ENCODE data around the gene ZBTB7C.

The ZBTB7C gene

DNA sequence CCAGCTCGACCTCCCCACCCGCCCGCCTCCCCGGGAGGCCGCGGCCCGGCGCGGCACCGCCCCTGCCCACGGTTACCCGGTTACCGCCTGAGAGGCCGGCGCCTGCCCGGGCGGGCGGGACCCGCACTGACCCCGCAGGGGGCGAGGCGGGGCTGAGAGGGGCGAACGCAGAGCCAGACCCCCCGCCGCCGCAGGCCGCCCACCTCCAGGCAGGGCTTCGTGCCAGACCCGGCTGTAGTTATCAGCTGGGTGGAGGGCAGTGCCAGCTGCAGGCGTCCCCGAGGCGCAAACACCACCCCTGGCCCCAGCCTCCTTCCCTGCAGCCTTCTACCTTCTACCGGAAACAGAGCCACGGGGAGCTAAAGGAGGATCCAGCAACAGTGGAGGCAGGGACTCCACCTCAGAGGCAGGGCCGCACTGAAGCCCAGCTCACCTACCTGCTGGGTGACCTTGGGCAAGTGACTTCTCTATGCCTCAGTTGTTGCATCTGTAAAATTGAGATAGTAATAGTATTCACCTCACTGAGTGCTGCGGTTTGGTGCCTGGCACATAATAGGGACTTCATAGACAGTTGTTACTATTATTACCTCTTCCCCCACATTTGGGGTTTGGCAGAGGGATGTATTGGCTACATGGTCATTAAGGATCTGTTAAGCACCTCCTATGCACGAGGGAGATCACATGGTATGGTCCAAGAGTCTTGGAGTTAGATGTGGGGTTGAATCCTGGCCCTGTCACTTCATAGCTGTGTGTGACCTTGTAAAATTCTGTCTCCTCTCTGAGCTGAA, 247.1 kb downstream of the ZBTB7C start:
- DNase-seq, result no peak

DNA sequence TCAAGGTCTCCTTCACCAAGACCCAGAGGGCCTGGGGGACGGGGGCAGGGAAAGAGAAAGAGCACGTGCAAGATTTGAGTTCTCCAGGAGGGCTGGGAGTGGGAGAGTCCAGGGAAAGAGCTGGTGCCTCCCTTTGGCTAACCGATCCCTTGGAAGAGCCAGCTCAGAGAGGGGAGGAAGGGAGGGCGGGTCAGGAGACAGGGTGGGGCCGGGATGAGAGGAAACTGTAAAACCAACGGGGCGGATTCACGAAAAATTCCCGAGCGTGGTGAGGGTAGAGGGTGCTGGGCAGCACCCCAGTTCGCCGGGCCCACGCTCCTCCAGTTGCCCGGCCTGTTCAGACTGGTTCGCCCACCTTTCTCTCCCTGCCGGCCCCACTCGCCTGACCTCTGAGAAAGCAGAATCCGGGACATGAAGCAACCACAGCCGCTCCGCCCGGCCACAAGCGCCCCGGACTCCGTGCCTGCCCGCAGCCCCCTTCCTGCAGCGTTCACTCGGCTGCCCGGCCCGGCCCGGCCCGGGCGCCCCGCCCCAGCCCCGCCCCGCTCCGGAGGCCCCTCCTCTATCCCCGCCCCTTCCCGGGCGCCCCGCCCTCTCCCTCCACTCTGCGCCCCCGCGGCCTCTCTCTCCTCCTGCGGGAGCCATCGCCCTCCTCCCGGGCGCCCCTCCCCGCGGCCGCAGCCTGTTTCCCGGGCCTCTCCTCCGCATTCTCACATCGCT, 247.8 kb downstream of the ZBTB7C start:
- DNase-seq, result peak in 12 of 14 donors; percentile 11 to 83 (median 56)

DNA sequence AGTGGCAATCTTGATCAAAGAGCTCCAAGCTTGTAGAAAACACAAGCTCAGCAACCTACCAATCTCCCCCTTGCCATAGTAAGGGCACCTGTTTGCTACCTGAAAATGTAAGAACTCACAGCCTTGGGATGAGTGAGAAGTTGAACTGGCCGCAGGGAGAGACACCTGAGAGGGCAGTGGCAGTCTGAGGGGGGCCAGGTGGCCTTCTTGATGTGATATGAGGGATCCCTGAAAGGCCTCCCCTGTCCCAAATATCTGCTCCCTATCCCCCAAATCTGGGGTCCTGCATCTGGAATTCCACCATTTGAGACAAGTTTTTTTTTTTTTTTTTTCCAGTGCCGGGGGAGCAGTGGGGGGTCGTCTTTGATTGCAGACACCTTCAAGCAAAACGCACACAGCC, 248.6 kb downstream of the ZBTB7C start:
- no peak for DNase-seq

DNA sequence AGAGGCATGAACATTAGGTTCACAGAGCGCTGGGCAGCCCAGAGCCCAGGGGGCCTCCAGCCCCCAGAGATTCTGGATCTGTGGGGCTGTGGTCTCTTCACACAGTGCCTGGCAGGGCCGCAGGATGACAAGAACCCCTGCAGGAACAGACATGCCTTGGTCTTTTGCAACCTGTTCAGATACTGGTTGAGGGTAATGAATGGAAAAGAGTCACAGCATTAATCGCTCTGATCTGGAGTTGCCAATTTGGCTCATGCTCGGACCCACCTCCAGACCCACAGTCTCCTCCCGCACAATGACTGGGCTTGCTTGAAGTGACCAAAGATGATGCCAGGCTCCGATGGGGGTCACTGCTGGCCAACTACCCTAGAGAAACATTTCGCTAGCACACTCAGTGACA, 249.4 kb downstream of the ZBTB7C start:
- no peak for DNase-seq

DNA sequence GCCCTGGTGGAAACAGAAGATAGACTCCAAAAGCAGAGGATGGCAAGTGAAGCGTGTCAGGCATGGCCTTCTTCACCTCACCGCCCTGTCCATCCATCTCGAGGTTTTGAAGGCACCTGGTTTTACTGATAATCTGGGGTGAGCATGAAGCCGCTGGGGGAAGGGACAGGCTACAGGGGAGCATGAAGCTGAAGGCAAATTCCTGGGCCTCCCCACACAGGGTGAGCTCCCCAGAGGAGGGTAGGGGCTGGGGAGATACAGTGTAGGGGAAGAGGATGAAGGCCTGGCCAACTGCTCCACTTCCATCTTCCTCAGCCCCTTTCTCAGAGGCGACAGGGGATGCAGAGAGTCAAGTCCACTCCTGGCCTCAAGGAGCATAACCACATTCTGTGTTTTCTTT, 250.5 kb downstream of the ZBTB7C start:
- no peak for DNase-seq

DNA sequence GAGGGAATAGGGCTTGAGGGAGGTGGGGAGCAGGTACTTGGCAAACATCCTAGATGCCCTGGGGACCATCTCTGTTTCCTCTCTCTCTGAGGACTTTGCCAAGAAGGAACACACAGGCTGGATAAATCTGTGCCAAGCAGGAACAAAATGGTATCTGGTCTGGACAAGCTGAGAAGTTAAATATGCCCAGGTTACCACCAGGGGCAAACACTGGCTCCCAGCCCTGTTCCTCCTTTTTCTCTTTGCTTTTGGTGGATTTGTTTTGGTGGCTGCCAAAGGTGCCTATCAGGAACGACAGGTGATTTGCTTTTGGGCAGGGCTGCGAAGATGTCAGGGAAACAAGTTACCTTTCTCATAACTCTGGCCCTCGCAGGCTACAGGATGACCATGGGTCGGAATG, 251.2 kb downstream of the ZBTB7C start:
- DNase-seq, result no peak

DNA sequence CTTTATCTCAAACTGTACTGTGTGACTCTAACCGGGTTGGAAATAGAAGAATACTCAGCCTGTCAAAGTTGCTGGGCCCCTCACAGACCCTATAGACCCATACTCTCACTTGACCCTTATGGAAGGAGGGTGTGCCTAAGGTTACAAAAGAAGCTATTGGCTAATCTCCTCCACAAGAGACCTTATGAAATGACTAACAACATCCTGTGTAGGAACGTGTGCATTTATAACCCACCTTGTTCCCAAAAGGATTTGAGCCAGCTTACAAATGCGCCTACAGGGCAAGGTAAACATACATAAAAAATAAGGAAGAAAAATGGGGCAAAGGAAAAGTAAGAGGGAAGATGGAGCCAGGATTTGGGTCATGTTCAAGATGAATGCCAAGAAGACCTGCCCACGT, 253.3 kb downstream of the ZBTB7C start:
- no peak for DNase-seq

DNA sequence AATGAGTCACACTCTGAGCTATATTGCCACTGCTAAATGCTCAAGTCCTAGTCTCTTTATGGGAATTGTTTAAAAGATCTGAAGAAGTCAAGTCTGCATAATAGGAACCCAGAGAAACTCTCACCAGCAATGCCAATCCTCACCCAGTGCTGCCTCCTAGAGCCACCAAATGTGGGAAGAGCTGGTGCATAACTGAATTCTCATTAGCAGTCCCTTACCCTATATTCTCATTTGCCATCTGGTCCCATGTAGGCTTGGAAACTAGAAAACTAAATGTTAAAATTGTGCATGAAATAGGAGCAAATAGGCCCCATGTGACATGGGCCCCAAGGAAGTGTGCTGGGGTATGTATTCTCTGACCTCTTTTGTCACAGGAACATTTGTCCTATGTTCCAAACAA, 254.4 kb downstream of the ZBTB7C start:
- no peak for DNase-seq

DNA sequence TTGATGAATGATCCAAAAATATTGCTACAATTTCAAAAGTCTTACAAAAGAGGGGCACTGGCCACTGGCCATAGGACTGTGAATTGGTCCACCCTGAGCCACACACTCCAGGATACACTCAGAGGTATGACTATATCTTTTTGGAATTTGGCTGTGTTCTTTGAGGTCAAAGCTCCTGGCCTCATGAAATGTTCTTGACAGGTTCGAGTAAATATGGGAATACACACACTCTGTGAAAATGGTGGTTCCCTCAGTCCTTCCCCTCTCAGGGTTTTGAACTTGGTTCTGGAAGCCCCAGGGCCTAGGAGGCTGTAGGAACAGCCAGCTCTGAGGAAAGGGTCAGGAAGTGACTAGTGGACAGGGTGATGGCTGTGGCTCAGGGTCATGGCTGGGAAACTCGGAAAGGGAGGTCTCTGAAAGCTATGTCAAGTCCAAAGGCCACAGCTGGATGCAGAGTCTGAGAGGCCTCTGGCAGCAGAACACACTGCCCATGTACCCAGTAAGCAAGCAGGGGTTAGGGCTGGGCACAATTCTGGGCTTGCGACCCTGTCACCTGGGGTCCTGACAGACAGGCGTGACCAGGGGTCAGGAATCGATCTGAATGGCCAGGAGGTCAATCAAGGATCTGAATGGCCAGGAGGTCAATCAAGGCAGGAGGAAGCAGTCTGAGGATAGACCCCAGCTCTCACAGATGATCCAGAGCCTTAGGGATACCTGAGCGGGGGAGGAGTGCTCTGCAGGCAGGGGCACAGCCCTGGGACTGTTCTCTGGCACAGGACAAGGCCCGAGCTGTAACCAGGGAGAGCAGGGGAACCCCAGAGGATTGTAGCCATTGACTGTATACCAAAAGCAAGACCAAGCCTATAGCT, 255.3 kb downstream of the ZBTB7C start:
- no peak for DNase-seq

DNA sequence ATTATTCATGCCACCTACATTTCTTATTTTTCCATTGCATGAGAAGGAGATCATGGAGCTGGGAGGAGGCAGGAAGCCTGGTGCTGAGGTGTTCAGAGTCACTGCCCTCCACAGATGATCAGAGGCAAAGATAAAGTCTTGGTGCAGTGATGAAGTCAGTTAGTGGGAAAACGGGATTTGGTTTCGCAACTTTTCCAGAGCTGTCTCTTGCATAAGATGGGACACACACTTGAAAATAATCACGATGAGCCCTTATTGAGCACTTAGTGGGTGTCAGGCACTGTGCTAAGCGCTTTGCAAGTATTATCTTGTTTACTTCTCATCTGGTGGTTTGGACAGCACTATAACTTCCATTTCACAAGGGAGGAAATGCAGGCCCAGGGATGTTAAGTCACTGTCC, 256.6 kb downstream of the ZBTB7C start:
- no peak for DNase-seq

DNA sequence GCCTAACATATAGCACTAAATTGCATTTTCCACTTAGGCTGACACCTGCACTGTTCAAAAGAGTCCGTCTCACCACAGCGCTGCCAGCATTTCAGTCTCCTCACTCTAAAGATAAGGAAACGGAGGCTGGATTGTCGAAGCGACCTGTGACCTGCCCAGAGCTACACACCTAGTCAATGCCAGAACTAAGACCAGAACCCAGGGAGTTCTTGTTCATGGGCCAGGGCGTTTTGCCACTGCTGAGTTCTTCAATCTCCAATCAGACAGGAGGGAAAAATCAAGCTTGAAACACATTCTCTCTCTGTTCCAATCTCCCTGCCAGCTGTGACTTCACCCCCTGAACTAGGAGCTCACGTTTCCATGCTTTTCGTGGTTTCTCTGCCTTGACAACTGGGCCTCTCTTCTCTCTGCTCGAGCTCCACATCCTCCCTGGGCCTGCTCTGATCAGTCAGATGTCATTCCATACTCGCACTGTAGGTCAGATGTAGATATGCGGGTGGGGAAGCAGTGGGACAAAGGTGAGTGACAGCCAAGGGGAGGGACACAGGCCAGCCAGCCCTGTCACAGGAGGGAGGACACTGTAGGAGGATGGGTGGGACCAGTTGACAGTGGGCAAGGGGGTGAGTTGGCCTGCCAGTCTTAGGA, 257.6 kb downstream of the ZBTB7C start:
- DNase-seq, result no peak

DNA sequence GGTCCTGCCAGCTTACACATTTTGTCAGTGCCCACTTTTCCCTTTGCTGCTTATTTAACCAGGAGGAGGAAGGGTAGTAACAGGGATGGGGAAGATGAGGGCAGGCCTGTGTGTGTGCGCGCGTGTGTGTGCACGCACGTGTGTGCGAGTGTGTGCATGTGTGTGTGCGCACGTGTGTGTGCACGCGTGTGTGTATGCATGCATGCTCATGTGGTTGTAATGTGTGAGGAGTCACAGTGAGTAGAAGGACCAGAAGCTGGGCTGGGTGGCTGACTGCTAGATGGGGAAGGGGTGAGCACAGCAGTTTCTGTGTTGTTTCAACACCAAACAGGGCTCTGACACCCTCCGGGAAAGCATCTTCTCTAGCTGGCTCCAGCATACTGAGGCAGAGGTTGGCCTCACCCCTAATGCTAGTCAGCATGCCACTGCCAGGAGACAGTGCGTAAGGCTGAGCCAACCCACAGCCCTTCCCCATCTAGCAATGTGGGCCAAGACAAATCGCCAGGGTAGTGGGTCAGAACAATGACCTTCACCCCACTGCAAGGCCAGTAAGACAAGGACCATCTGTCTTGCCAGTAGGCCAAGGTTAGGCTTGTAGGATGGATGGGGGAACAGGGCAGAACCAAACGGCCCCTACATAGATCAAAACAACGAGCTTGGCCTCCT, 260.0 kb downstream of the ZBTB7C start:
- no peak for DNase-seq

DNA sequence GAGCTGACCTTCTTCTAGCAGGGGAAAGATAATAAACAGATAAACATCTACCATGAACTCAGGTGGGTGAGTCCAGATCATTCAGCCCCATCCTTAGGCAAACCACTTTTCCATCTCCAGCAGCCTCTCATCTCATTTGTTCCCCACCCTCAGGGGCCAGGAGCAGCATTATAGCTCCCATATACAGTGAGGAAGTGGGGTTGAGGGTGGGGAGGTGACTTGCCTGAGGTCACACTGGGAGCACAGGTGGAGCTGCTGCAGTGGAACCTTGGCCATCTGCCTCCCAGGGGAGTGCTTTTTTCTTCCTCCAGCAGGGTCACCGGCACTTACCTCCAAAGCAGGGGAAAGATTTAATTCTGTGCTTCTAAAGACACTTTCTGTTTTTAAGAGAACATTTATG, 266.2 kb downstream of the ZBTB7C start:
- DNase-seq, result no peak

DNA sequence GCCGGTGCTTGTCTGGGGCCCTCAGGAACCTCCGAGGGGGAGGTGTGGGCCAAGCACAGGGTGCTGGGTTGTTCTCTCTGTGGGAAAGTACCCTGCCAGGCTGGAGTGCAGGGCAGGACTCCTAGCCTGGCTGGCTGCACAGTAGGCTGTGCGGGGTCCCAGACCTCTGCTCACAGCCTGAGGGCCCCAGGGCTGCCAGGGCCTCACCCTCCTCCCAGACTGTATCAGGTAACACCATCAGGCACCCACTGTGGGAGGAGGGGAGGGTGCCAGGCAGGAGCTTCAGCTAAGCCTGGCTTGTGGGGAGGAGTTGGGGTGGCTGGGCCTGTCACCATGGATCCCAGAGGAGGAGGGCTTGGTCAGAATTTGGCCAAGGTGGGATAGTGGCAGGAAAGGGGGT, 266.8 kb downstream of the ZBTB7C start:
- DNase-seq, result no peak

DNA sequence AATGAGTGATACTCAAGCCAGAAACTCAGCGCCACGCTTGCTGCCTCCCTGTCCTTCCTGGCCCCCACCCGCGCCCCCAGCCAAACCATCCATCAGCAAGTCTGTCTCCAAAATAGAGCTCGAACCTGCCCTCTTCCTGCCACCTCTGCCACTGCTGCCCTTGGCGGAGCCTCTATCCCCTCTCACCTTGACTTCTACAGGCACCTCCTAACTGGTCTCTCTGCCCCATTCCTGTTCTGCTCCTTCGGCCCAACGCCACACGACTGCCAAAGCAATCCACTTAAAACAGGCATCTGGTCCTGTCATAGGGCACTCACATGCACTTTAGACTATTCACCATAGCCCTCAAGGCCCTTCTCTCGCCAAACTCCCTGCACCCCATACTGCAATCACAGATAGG, 268.5 kb downstream of the ZBTB7C start:
- DNase-seq, result no peak

DNA sequence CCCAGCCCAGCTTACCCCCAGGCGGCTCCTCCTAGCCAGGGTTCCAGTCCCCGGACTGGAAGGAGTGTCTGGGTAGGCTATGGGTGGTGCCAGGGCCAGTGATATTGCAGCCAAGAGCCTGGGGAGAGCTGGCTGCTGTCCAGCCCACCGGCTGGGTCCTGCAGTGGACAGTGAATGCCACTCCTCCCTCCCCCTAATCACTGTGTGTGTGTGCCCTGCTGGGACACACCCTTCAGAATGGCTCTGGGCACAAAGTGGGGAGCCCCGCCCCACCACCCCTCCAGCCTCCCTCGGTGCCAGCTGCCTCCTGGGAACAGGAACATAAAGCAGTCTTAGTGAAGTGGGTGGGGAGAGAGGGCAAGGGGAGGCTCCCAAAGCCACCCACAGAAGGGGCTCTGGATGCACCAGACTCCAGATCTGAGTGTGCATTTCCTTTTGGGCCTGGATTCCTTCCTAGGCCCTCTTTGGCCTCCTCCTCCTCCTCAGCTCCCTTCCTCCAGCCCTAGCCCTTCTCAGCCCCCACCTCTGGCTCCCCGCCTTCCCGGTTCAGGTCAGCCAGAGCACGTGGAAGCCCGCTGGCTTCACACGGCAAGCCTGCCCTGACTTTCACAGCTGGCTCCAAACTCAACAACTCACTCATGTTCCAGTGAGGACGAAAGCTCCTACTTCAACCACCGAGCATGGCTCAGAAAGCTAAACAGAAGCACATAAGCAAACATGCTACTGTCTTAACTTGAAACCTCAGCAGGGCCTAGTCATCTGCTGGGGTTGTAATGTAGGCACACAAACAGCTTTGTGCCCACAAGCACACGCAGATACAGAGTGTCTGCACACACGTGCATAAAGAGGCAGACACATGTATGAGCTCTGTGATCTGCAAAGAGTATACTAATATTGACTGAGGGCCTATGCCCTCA, 269.5 kb downstream of the ZBTB7C start:
- DNase-seq, result peak in 2 of 14 donors; percentile 37 to 53

DNA sequence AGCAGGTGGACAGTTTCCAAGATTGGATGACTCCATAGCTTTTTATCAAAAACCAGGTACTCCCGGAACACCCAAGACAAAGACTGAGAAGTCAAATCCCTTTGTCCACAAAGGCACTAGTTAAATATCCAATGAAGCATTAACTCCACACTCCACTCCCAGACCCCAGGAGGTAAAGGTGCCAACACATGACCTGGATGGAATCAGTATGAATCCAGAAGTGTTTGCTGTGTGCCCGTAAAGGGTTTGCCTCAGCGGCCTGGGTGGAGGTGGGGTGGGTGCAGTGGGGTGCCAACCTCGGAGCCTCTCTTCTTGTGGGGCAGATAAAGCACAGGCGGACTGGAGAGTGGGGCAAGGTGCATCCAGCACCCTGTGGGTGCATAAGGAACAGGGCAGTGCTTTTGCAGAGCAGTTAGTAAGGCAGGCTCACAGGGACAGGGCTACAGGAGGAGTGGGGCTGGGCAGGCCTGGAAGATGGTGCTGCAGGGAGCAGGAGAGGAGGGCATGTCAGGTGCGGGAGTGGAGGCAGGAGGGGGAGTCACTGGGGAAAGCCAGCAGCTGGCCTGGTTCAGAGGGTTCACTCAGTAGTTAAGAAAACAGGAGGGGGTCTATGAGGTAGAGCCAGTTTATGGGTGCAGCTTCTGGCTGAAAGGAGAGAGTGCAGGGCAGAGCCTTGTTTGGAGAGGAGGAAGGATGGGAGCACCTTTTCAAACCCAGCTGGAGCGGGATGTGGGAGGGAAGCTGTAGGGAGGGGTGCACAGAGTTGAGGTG, 270.3 kb downstream of the ZBTB7C start:
- no peak for DNase-seq

DNA sequence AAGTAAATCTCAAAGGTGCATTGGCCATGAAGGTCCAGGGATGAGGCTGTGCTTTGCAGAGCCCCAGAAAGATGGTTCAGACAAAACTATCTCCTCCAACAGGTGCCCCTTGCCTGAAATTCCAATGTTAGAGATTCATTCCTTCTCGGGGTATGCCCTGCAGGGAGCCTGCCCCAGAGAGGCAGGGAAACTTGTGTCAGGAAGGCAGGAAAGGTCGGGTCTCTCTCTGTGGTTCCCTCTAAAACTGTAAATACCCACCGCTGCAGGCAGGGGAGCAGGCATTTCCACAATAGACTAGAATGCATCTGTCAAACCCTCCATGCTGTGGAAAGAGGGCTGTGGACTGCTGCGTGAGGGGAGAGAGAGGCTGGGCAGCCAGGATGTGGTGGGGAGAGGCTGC, 271.0 kb downstream of the ZBTB7C start:
- no peak for DNase-seq

DNA sequence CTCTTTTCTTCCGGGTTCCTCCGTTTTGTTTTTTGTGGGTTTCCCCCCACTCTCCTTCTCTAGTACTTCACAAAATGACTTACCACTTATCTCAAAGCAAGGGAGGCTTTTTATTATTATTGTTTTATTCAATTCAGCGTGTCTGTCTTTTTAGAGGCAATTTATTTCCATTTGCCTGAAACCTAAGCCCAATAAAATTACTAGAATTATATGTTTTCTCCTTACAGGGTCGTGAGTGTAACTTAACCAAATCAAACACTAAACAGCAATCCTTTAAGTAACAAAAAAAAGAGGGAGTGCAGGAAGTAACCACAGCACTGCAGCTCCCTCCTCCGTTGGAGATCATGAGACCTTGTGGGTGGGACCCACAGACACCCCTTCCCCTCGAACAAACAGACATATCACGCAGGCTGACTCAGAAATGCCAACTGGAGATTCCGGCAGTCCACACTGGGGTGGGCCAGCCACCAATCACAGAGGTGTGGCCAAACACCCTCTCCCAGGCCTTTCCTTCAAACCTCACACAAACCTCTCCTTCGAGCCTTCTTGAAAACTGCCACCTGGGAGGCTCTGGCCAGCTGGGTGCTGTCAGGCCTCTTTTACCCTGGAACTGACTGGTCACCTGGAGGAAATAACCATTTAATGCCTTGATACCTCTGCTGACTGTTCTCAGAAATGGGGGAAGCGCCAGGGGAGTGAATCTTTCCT, 271.7 kb downstream of the ZBTB7C start:
- DNase-seq, result no peak
